GM18511 (cell line): ENCODE measurements around the gene USP24.
"Not testable (repeated sequence)": the region's sequence is repeated elsewhere in the genome, so short reads cannot be mapped to it uniquely, and the experiment has no call there.

Experiments
- ATAC-seq: cut with Tn5 transposase; IDR thresholded peaks from one replicate; pipeline ENCODE4 v1.9.1; 2021; ENCODE audit warnings: mild to moderate bottlenecking, moderate library complexity; ENCODE audit not compliant: unreplicated experiment

USP24 gene

DNA sequence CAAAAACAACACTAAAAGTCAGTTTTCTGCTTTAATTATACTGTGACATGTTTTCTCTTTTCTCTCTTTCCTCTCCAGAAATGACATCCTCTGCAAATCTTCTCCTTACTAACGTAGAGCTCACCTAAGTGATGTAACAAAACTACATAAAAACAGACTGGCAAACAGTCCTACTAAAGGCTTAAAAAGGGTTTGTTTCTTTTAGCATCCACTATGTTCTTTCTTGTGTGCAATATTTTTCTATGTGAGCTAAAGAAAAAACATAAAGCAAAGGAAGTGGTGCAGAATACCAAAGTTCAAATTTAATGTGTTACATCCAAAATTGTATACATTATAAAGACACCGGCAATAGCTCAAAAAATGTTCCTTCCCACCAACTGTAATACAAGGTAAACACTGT is 14.5 kb downstream of the USP24 start:
- ATAC-seq = no peak

DNA sequence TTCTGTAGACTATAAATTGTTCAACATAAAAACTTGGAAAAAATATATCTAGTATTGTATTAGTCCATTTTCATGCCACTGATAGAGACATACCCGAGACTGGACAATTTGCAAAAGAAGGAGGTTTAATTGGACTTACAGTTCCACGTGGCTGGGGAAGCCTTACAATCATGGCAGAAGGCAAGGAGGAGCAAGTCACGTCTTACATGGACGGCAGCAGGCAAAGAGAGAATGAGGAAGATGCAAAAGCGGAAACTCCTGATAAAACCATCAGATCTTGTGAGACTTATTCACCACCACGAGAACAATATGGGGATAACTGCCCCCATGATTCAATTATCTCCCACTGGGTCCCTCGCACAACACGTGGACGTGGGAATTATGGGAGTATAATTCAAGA is 15.4 kb downstream of the USP24 start:
- ATAC-seq = not testable (repeated sequence)

DNA sequence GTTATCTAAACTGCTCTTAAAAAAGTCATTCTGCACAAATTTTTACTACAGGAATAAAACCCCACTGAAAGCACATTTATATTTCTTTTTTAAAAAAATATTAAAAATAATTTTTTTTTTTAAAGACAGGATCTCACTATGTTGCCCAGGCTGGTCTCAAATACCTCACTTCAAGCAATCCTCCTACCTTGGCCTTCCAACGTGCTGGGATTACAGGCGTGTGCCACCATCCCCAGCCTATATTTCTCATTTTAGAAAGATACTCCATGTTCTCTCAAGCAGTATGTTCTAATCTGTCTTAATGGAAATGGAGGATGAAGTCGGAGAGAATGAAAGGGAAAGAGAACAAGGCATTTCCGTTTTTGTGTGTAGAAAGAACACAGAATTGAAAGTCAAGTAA is 17.1 kb downstream of the USP24 start:
- ATAC-seq = no peak

DNA sequence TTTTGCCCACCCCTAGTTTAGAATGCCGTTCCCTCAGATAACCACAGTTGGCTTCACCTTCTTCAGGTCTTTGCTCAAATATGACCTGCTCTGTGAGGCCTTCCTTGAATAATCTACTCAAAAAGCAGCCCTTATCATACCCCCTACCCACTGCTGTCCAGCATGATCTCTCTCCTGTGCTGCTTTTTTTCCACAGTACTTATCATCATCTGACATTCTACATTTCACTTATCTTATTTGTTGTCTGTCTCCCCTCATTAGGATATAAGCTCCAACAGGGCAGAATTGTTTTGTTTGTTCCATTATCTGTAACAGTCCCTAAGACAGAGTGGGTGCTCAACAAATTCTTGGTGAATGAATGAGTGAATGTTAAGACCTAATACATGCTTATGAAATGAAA is 18.1 kb downstream of the USP24 start:
- ATAC-seq = no peak

DNA sequence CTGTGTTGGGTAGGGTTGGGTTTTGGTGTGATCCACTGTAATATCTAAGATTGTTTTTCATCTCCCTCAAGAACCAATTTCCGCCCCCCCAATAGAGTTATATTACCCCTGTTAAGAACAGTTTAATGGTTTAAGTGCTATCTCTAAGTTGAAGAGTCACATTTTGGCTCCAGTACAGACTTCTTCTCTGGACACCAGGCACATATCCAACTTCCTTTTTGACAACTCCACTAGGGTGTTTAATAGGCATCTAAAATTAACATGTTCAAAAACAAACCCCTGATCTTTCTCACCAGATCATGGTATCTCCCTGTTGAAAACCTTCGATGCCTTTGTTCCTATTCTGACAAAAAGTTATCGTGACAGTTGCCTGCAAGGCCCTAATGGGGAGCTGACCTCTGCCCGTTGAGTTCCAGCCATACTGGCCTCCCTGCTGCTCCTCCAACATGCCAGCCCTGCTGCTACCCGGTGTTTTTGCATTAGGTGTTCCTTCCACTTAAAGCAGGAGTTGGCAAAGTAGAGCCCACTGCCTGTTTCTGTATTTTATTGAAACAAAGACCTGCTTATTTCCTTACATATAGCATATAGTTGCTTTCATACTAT is 18.6 kb downstream of the USP24 start:
- no peak for ATAC-seq

DNA sequence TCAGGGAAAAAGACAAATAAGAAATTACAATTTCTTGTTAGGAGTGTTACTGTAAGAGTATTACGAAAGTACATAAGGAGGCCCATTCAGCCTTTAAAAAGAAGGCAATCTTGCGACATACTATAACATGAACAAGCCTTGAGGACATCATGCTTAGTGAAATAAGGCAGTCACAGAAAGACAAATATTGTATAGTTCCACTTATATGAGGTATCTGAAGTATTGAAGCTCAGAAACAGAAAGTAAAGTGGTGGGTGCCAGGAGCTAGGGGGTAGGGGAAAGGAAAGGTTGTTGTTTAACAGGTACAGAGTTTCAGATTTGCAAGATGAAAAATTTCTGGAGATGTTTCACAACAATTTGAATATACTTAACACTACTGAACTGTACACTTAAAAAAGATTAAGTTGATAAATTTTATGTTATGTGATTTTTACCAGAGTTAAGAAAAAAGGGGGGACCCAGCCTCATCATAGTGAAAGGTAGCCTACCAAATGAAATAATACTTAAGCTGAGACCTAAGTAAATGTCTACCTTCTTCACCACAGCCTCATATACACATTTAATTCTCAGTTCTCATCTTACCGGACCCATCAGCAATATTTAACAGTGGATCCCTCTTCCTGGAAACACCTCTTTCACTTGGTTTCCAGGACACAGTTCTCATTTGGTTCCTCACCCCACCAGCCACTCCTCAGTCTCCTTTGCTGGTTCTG is 19.5 kb downstream of the USP24 start:
- peak; percentile 89 for ATAC-seq

DNA sequence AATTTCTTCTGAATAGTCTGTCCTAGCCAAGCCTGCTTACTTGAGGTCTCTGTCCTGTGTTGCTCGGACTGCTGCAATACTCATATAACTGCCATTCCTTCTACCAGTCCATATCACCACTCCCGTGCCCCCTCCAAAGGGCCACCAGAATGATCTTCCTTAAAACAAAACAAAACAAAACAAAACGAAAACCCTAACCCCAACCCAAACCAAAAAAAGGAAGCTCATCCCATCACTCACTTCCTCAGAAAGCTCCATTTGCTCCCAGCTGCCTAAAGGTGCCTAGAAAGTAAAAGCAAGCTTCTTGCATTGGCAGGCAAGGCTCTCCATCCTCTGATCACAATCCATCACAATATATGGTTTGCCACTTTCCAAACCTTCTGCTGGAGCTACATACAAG is 20.3 kb downstream of the USP24 start:
- ATAC-seq = no peak

DNA sequence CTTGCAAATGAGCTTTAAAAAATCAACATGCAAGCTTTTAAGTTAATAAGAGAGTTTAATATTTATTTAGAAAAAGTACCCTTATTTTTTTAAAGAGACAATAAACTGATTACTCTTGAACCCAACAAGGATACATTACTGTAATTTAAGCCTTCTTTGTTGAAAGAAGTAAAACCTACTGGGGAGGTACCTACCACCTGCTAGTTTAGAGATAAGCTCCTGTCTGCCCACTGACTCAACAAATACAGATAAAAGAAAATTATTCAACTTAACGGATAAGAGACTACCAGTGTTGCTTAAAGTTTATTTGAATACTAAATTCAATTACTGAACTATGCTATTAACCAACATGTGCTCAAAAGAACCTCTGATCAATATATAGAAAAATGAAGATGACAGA is 23.1 kb downstream of the USP24 start:
- no peak for ATAC-seq

DNA sequence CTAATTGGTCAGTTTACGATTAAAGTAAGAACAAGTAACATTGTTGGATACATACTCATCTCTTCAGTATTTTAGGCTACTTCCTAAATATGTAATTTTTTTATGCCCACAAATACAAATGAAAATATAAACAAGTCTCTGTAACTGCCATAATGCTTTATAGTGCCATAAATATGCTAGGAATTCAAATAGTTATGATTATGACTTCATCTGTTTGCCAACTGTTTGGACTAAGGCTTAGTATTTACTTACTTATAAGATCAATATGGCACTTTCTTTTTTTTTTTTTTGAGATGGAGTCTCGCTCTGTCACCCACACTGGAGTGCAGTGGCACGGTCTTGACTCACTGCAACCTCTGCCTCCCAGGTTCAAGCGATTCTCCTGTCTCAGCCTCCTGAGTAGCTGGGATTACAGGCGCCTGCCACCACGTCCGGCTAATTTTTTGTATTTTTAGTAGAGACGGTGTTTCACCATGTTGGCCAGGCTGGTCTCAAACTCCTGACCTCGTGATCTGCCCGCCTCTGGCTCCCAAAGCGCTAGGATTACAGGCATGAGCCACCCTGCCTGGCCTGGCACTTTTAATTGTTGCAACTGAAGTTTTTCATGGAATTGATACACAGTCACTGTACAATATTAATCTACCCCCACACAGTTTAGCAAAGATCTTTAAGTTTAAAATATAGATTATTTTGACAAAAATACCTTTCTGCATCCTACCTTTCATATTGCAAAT is 23.8 kb downstream of the USP24 start:
- not testable (repeated sequence) for ATAC-seq

DNA sequence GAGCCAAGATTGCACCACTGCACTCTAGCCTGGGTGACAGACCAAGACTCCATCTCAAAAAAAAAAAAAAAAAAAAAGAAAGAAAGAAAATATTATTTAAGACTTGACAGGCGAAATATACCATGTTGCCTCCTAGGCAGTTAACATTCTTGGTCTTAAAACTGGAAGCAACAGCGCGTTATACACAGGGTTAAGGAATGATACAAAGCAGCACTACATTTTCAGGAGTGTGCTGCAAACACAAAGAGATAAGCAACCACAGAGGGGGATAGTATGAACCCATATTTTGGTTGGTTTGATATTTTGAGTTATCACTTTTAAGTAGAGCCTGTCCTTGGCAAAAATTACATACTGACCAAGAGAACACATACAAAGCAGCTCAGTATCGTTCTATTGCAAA is 25.1 kb downstream of the USP24 start:
- ATAC-seq = no peak

DNA sequence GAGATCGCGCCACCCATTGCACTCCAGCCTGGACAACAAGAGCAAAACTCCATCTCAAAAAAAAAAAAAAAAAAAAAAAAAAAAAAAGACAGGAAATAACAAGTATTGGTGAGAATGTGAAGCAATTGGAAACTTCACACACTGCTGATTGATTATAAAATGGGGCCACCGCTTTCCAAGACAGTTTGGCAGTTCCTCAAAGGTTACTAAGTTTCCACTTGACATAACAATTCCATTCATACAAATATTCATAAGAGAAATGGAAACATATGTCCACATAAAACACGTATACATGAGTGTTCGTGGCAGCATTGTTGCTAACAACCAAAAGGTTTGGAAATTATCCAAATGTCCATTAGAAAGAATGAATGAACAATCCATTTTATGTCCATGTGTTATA is 26.3 kb downstream of the USP24 start:
- ATAC-seq = no peak

DNA sequence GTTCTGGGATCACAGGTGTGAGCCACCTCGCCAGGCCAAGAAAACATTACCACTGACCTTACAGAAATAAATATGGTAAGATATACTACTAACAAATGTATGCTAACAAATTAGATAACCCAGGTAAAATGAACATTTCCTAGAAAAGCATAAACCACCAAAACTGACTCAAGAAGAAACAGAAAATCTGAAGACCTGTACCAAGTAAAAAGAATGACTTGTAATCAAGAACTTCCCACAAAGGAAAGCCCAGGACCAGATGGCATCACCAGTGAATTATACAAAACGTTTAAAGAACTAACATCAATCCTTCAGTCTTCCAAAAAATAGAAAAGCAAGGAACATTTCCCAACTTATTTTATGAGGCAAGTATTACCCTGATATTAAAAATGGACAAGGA is 29.3 kb downstream of the USP24 start:
- no peak for ATAC-seq

DNA sequence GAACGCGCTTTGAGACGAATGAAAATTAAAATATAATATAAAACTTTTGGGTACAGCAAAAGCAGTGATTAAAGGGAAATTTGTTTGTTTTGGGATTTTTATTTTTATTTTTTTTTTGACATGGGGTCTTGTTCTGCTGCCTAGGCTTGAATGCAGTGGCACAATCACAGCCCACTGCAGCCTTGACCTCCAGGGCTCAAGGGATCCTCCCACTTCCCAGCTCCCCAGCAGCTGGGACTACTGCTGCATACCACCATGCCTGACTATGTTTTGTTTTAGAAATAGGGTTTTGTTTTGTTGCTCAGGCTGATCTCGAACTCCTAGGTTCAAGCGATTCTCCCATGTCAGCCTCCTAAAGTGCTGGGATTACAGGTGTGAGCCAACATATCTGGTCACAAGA is 30.3 kb downstream of the USP24 start:
- ATAC-seq = no peak

DNA sequence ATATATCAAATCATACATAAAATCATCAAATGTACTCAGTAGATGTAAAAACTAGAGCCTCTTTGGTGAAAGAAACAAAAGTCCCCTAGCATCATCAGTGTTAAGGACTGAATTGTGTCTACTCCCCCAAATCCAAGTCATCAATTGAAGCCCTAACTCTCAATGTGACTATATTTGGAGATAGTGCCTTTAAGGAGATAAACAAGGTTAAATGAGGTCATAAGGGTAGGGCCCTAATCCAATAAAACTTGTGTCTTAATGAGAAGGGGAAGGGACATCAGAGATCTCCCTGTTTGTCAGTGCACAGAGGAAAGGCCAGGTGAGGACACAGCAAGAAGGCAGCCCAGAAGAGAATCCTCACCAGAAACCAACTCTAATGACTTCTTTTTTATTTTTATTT is 33.5 kb downstream of the USP24 start:
- no peak for ATAC-seq

DNA sequence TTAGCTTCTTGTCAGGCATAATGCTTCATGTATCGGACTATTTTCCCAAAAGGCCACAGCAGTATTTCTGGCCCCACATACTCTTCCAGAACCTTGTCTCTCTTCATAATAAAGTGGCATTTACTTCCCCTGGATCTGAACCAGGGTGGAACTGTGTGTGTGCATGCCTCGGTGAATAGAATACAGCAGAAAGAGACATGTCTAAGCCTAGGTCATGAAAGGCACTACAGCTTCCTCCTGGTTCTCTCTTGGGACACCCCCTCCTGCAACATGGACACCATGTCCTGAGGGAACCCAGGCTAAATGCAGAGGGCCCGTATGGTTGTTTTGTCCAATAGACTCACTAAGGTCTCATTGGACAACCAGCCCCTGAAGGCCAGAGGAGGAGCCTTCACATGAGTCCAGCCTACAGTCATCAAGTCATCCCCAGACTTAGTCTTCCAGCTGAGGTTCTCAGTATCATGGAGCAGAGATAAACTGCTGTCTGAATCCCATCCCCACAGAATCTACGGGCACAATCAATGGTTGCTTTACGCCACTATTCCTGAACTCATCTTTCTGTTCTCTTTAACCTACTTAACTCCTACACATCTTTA is 35.0 kb downstream of the USP24 start:
- ATAC-seq = no peak

DNA sequence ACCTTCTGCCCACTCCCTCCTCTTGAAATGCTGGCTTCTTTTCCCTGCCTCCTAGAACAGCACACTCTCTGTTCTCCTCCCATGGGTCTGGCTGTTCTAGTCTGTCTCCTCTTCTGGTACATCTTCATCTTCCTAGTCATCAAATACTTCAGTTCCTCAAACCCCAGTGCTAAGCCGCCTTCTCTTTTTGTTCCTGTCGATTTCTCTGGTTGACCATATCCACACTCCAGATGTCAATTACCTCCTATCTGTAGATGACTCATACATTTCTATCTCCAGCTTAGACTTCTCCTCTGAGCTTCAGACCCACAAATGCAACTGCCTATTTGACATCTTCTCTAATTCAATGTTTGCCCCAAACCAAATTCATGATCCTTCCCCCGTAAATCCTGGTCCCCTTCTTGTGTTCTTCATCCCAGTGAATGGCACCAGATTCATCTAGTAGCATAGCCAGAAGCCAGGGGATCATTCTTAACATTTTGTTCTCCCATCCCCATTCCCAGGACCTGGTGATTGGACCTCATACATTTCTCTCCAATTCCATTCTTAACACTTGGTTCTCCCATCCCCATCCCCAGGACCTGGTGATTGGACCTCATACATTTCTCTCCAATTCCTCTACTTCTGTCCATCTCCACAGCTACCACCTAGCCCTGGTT is 35.9 kb downstream of the USP24 start:
- ATAC-seq = no peak

DNA sequence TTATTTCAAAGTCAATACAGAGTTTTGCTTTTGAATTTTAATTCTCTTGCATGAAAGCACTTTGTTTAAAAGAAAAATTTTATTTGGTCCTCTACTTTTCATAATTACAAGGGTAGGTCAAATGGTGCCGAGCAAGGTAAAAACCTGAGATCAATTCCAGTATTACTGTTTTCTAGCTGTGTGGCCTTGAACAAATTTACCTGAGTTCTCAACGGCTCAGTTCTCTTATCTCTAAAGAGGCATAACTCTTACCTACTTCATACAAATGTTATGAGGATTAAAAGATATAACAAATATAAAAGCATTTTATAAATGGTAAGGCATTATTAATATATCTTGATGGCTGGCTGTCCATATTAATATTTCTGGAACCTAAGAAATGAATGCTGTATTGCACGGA is 42.5 kb downstream of the USP24 start:
- no peak for ATAC-seq

DNA sequence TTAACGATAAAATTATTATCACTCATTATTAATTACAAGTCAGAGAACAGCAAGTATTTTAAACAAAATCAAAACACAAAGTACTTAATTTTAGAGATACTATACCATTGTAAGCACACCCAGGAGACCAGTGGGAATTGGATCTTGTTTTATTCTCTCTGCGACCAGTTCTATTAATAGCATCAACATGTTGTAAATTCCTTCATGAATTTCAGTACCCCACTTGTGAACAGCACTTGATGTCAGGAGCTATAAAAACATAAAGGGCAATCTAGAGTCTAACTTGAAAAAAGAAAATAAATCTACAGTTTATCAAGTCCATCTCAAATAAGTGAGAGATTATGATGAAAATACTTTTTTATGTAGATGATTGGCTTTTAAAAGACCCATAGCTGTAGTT is 42.9 kb downstream of the USP24 start:
- no peak for ATAC-seq

DNA sequence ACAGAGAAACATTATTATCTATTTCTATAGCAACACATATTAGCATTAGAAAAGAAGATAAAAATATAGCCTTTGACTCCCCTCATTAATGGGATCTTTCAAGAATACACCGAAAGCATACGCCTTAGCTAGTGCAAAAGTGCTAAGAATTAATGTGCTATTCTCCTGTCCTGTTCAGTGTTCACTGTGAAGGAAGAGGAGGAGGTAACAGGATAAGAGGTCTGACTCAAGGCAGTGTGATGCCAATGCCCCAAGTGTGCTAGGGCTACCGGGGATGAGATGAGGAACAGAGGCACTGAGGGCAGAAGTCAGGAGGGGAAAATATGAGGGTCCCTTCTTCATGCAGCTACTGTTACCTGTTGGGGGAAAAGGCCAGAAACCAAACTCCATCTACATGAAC is 43.5 kb downstream of the USP24 start:
- ATAC-seq = no peak

DNA sequence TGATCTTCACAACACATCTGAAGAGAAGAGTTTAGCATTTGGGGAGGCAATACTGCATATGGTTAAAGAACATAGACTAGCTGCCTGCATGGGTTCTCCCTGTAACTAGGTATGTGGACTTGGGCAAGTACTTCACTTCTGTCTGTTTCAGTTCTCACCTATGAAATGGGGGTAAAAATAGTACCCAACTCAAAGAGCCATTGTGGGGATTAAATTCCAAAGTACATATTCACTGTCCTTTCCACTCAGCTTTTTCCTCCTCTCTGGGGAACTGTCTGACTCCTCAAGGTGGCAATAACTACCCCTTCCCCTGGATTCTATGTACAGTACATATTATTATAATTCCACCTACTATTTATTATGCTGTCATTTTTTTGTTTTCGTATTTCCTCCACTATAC is 44.7 kb downstream of the USP24 start:
- no peak for ATAC-seq

DNA sequence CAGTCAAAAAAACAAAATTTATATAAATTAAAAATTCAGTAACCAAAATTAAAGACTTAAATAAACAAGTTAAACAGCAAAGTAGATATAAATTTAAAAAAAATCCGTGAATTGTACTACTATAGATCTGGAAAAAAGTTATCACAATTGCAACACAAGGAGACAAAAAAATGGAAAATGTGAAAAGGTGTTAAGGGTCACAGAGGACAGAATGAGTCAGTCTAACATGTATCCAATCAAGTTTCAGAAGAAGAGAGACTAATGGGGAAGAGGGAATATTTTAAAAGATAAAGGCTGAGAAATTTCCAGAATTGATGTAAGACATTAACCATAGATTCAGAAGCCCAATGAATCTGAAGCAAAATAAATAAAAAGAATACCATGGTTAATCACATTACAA is 46.0 kb downstream of the USP24 start:
- ATAC-seq = no peak
